Stomach (tissue), 4 donors: ENCODE measurements around the gene MLF1.

ENCODE experiments used
- CTCF ChIP-seq, 7 experiments: fragments of 450-650 bp in 4 of 7; fragments of 200-600 bp in 3 of 7; sonication (generic) in 3 of 7; IDR thresholded peaks; one replicate each; pipeline ENCODE4 v1.5.1; 2016 to 2019; ENCODE audit warnings: antibody characterized with exemption in 7 of 7, control low read depth in 2 of 7, mild to moderate bottlenecking in 1 of 7
- POLR2A ChIP-seq, 4 donors: fragments of 450-650 bp; IDR thresholded peaks; one replicate each; pipeline ENCODE4 v1.6.1; 2016; ENCODE audit warnings: antibody characterized with exemption in 4 of 4, control low read depth in 2 of 4, mild to moderate bottlenecking in 1 of 4, moderate library complexity in 1 of 4

- TF ChIP-seq POLR2A (IDR thresholded peaks at IDR 0.05), result no peak
- no peak for TF ChIP-seq CTCF (IDR thresholded peaks at IDR 0.05)
These were observed 42.8 kb upstream of the MLF1 start for GRCh38 chr3:158528076-158528674.
